HG02840 (cell line): Measurements from ENCODE around the gene RSU1.
"Not testable (repeated sequence)": the region's sequence is repeated elsewhere in the genome, so short reads cannot be mapped to it uniquely, and the experiment has no call there.

Source experiments
- ATAC-seq: cut with Tn5 transposase; IDR thresholded peaks from one replicate; pipeline ENCODE4 v1.9.1; 2021; ENCODE audit warnings: mild to moderate bottlenecking, moderate library complexity, moderate number of reproducible peaks; ENCODE audit not compliant: unreplicated experiment, low FRiP score

RSU1 gene

GRCh38 chr10:16817125-16818019 lies at the start of gene RSU1:
Gene RSU1, minus strand, starts transcription at chr10:16817424. Its CDS starts 343 bp downstream, at chr10:16817081.
- ATAC-seq, result peak; percentile 99

GRCh38 chr10:16866541-16867275 lies 49.5 kb upstream of the RSU1 start:
- ATAC-seq, result no peak

GRCh38 chr10:16865766-16866165 lies 48.5 kb upstream of the RSU1 start:
- ATAC-seq, result no peak

GRCh38 chr10:16863766-16864165 lies 46.5 kb upstream of the RSU1 start:
- no peak for ATAC-seq

- ATAC-seq, result no peak
These were observed 40.2 kb upstream of the RSU1 start for GRCh38 chr10:16857419-16857818.

GRCh38 chr10:16856567-16856966 lies 39.3 kb upstream of the RSU1 start:
- no peak for ATAC-seq

GRCh38 chr10:16856092-16856491 lies 38.9 kb upstream of the RSU1 start:
- ATAC-seq, result no peak

- no peak for ATAC-seq
These were observed 37.4 kb upstream of the RSU1 start for GRCh38 chr10:16854623-16855022.

GRCh38 chr10:16853809-16854208 lies 36.6 kb upstream of the RSU1 start:
- ATAC-seq, result no peak

- ATAC-seq, result no peak
These were observed 36.0 kb upstream of the RSU1 start for GRCh38 chr10:16853201-16853600.

- ATAC-seq, result no peak
These were observed 35.4 kb upstream of the RSU1 start for GRCh38 chr10:16852624-16853023.

- ATAC-seq, result no peak
These were observed 31.4 kb upstream of the RSU1 start for GRCh38 chr10:16848562-16849154.

- no peak for ATAC-seq
These were observed 30.4 kb upstream of the RSU1 start for GRCh38 chr10:16847644-16848043.

- ATAC-seq, result no peak
These were observed 28.0 kb upstream of the RSU1 start for GRCh38 chr10:16845248-16845647.

- no peak for ATAC-seq
These were observed 26.1 kb upstream of the RSU1 start for GRCh38 chr10:16843252-16843870.

- ATAC-seq, result no peak
These were observed 18.0 kb upstream of the RSU1 start for GRCh38 chr10:16835228-16835627.

GRCh38 chr10:16832351-16833080 lies 15.3 kb upstream of the RSU1 start:
- ATAC-seq, result no peak

GRCh38 chr10:16828701-16829175 lies 11.5 kb upstream of the RSU1 start:
- no peak for ATAC-seq

GRCh38 chr10:16828114-16828568 lies 10.9 kb upstream of the RSU1 start:
- peak; percentile 70 for ATAC-seq

GRCh38 chr10:16827474-16827873 lies 10.2 kb upstream of the RSU1 start:
- ATAC-seq, result not testable (repeated sequence)
